Fibroblast of lung (primary cell): ENCODE data around the gene CYLD. TPM values are rescaled to one million over a fixed set of nuclear protein-coding genes. Genes with fewer than 3 reads are reported as not detected.

Source experiments
- DNase-seq, 2 donors: peaks; one replicate each; pipeline versions ENCODE4 v3.0.0 to v3.0.0-alpha.2; 2010; ENCODE audit warnings: low read depth in 2 of 2
- H2AFZ ChIP-seq: 2 replicates; pipeline ENCODE4 v1.5.1; 2012; ENCODE audit warnings: low read length, control low read depth, inconsistent platforms
- H3K27ac ChIP-seq: 2 replicates; pipeline ENCODE4 v1.5.1; 2011; ENCODE audit warnings: low read length, control low read depth; ENCODE audit not compliant: insufficient read depth
- H3K27me3 ChIP-seq: 2 replicates; pipeline ENCODE4 v1.5.1; 2011; ENCODE audit warnings: mild to moderate bottlenecking, low read length; ENCODE audit not compliant: control insufficient read depth, insufficient read depth
- H3K36me3 ChIP-seq: 2 replicates; pipeline ENCODE4 v1.5.1; 2011; ENCODE audit warnings: low read length; ENCODE audit not compliant: control insufficient read depth, insufficient read depth
- H3K4me1 ChIP-seq: 2 replicates; pipeline ENCODE4 v1.5.1; 2011; ENCODE audit warnings: low read length; ENCODE audit not compliant: control insufficient read depth, insufficient read depth; ENCODE audit errors: extremely low read depth
- H3K4me2 ChIP-seq: 2 replicates; pipeline ENCODE4 v1.5.1; 2011; ENCODE audit warnings: low read length, control low read depth; ENCODE audit not compliant: insufficient read depth; ENCODE audit errors: extremely low read depth
- H3K4me3 ChIP-seq, 4 experiments: fragments of 200-600 bp in 1 of 4; sonication (generic) in 1 of 4; replicated peaks in 1 of 4; 2 replicates each; pipeline ENCODE4 v1.5.1; 2011 to 2016; ENCODE audit warnings: low read length in 4 of 4, low read depth in 3 of 4, mild to moderate bottlenecking in 3 of 4, control low read depth in 2 of 4, inconsistent platforms in 1 of 4, mixed read lengths in 1 of 4; ENCODE audit not compliant: insufficient read depth in 1 of 4; ENCODE audit errors: control extremely low read depth in 1 of 4
- H3K79me2 ChIP-seq: 2 replicates; pipeline ENCODE4 v1.5.1; 2012; ENCODE audit warnings: mild to moderate bottlenecking, low read length, inconsistent platforms; ENCODE audit not compliant: control insufficient read depth, insufficient read depth
- H3K9ac ChIP-seq: 2 replicates; pipeline ENCODE4 v1.5.1; 2011; ENCODE audit warnings: mild to moderate bottlenecking, low read length, control low read depth; ENCODE audit not compliant: insufficient read depth
- H3K9me3 ChIP-seq: 2 replicates; pipeline ENCODE4 v1.5.1; 2012; ENCODE audit warnings: low read depth, low read length; ENCODE audit not compliant: control insufficient read depth, insufficient read depth
- H4K20me1 ChIP-seq: 2 replicates; pipeline ENCODE4 v1.5.1; 2011; ENCODE audit warnings: low read length; ENCODE audit not compliant: control insufficient read depth, insufficient read depth; ENCODE audit errors: extremely low read depth
- CTCF ChIP-seq, 2 donors: IDR thresholded peaks in 1 of 2; conservative IDR thresholded peaks in 1 of 2; 1 replicate in 1 of 2; 2 replicates in 1 of 2; pipeline ENCODE4 v1.5.1; 2011 to 2012; ENCODE audit warnings: low read length in 2 of 2, control low read depth in 1 of 2, inconsistent platforms in 1 of 2, low read depth in 1 of 2, mild to moderate bottlenecking in 1 of 2
- EZH2 ChIP-seq: IDR thresholded peaks from 2 replicates; pipeline ENCODE4 v1.5.1; 2012; ENCODE audit warnings: low read length, control low read depth, mild to moderate bottlenecking; ENCODE audit errors: missing control alignments
- polyA plus RNA-seq, 2 donors: library from polyadenylated mRNA; depleted of rRNA in 1 of 2; stranded (reverse) in 1 of 2; unstranded in 1 of 2; fragments of >200 nt; gene quantifications; 2 replicates each; pipeline ENCODE4 v1.2.1, GENCODE V29; 2011 to 2012; ENCODE audit warnings: missing spikeins in 1 of 2
- total RNA-seq: library from RNA; depleted of rRNA; stranded (reverse); fragments of >200 nt; gene quantifications from 2 replicates; pipeline ENCODE4 v1.2.1, GENCODE V29; 2014

Gene CYLD
- total and polyA plus RNA-seq, 2 donors (not counting 1 experiment from before 2014, with no cell fraction given) = 22.1 to 66.7 TPM

- H3K27ac ChIP-seq = no peak overlapping the region
- H4K20me1 ChIP-seq = no peaks in the 10 kb centered on the region
- no peak for DNase-seq
- no peaks in the 10 kb centered on the region for H3K9me3 ChIP-seq
- H3K79me2 ChIP-seq = no peaks in the 10 kb centered on the region
- H3K4me3 ChIP-seq = no peak overlapping the region
- H3K9ac ChIP-seq = no peak overlapping the region
- H3K36me3 ChIP-seq = peaks cover 3% of the 10 kb centered on the region
- no peak for TF ChIP-seq EZH2
- TF ChIP-seq CTCF (conservative IDR thresholded peaks at IDR 0.05 in 1 of 2, IDR thresholded peaks at IDR 0.05 in 1 of 2; ENCODE audit: low read depth in 1 of 2, low read length in 2 of 2) = no peak
- no peaks in the 10 kb centered on the region for H3K27me3 ChIP-seq
- no peaks in the 10 kb centered on the region for H3K4me1 ChIP-seq
- no peak overlapping the region for H3K4me2 ChIP-seq
- no peak overlapping the region for H2AFZ ChIP-seq
Measured at GRCh38 chr16:50801036-50801435, 59.1 kb downstream of the CYLD start.

GRCh38 chr16:50802000-50802399 lies 60.1 kb downstream of the CYLD start:
- Histone ChIP-seq H3K79me2 (no peaks in the 10 kb centered on the region), H3K9ac (no peak overlapping the region), H3K27ac (no peak overlapping the region), H4K20me1 (no peaks in the 10 kb centered on the region), H3K4me3 (no peak overlapping the region), H3K9me3 (no peaks in the 10 kb centered on the region), H3K4me1 (no peaks in the 10 kb centered on the region), H3K4me2 (no peak overlapping the region), H3K36me3 (no peaks in the 10 kb centered on the region), H2AFZ (no peak overlapping the region), H3K27me3 (no peaks in the 10 kb centered on the region)
- TF ChIP-seq EZH2 (no peak), CTCF (conservative IDR thresholded peaks at IDR 0.05 in 1 of 2, IDR thresholded peaks at IDR 0.05 in 1 of 2; ENCODE audit: low read depth in 1 of 2, low read length in 2 of 2) (no peak)
- peak; percentile 69 to 83 for DNase-seq

- Histone ChIP-seq H3K79me2 (no peaks in the 10 kb centered on the region), H4K20me1 (no peaks in the 10 kb centered on the region), H3K9ac (no peak overlapping the region), H3K4me3 (no peak overlapping the region), H3K36me3 (no peaks in the 10 kb centered on the region), H3K4me2 (no peak overlapping the region), H3K27ac (no peak overlapping the region), H2AFZ (no peak overlapping the region), H3K4me1 (no peaks in the 10 kb centered on the region), H3K27me3 (no peaks in the 10 kb centered on the region), H3K9me3 (no peaks in the 10 kb centered on the region)
- TF ChIP-seq CTCF (conservative IDR thresholded peaks at IDR 0.05 in 1 of 2, IDR thresholded peaks at IDR 0.05 in 1 of 2; ENCODE audit: low read depth in 1 of 2, low read length in 2 of 2) (no peak), EZH2 (no peak)
- no peak for DNase-seq
Measured at GRCh38 chr16:50802961-50803360, 61.1 kb downstream of the CYLD start.
